IMR-90 (cell line): ENCODE measurements around the gene IQCK. TPM values are rescaled to one million over a fixed set of nuclear protein-coding genes. Genes with fewer than 3 reads are reported as not detected.

Experiments used
- ATAC-seq: fragments of 200-7000 bp; cut with Tn5 transposase; 2 replicates; pipeline ENCODE4 v1.9.1; 2020; ENCODE audit warnings: low read depth, mild to moderate bottlenecking, moderate library complexity
- BruUV-seq: library from RNA; stranded (reverse); fragments of 400-500 nt; replicated peaks from 2 replicates; lab custom pipeline; 2021; lab: Mats Ljungman, UMichigan
- CTCF ChIA-PET: fragments of 300-600 bp; formaldehyde crosslinking; extraction: SDS; loops from one replicate; lab custom pipeline; 2021; ENCODE audit warnings: antibody characterized with exemption; lab: Yijun Ruan, JAX
- POLR2A ChIA-PET: fragments of 300-600 bp; sonication (Branson Sonifier 250); formaldehyde crosslinking; loops from one replicate; lab custom pipeline; 2022; ENCODE audit warnings: antibody characterized with exemption; ENCODE audit not compliant: unreplicated experiment; lab: Charles Lee
- DNase-seq: peaks from one replicate; pipeline ENCODE4 v3.0.0; 2013
- H2AFZ ChIP-seq: replicated peaks from 2 replicates; pipeline ENCODE3; 2013; ENCODE audit warnings: low read length, mild to moderate bottlenecking; ENCODE audit not compliant: poor library complexity
- H2AK5ac ChIP-seq: 2 replicates; pipeline ENCODE4 v1.6.1; 2013; ENCODE audit warnings: low read depth, low read length, inconsistent platforms
- H2AK9ac ChIP-seq: replicated peaks from 2 replicates; pipeline ENCODE3; 2013; ENCODE audit warnings: mild to moderate bottlenecking, low read depth, low read length, moderate library complexity; ENCODE audit not compliant: poor library complexity
- H2BK120ac ChIP-seq: 2 replicates; pipeline ENCODE4 v1.6.1; 2013; ENCODE audit warnings: low read depth, low read length, inconsistent platforms
- H2BK15ac ChIP-seq: 3 replicates; pipeline ENCODE4 v1.6.1; 2013; ENCODE audit warnings: low read depth, low read length, inconsistent platforms
- H2BK20ac ChIP-seq: 2 replicates; pipeline ENCODE4 v1.6.1; 2013; ENCODE audit warnings: low read depth, mild to moderate bottlenecking, inconsistent platforms, low read length, moderate library complexity
- H2BK5ac ChIP-seq: 2 replicates; pipeline ENCODE4 v1.6.1; 2013; ENCODE audit warnings: mild to moderate bottlenecking, low read depth, low read length, inconsistent platforms; ENCODE audit not compliant: poor library complexity, severe bottlenecking
- H3K14ac ChIP-seq: replicated peaks from 2 replicates; pipeline ENCODE4 v1.6.1; 2013; ENCODE audit warnings: low read depth, low read length, inconsistent platforms
- H3K18ac ChIP-seq: 2 replicates; pipeline ENCODE4 v1.6.1; 2013; ENCODE audit warnings: low read depth, low read length, control low read depth
- H3K23ac ChIP-seq: 2 replicates; pipeline ENCODE4 v1.6.1; 2013; ENCODE audit warnings: low read depth, low read length, inconsistent platforms
- H3K27ac ChIP-seq: 2 replicates; pipeline ENCODE4 v1.5.1; 2013; ENCODE audit warnings: mild to moderate bottlenecking, control low read depth, low read length; ENCODE audit not compliant: insufficient read depth
- H3K27me3 ChIP-seq: 2 replicates; pipeline ENCODE4 v1.6.1; 2013; ENCODE audit warnings: low read length; ENCODE audit not compliant: control insufficient read depth, insufficient read depth
- H3K36me3 ChIP-seq: 2 replicates; pipeline ENCODE4 v1.6.1; 2013; ENCODE audit warnings: low read length, mixed read lengths; ENCODE audit not compliant: control insufficient read depth, insufficient read depth
- H3K4ac ChIP-seq: 2 replicates; pipeline ENCODE4 v1.6.1; 2013; ENCODE audit warnings: low read depth, low read length, inconsistent platforms
- H3K4me1 ChIP-seq: 2 replicates; pipeline ENCODE4 v1.6.1; 2013; ENCODE audit warnings: low read length, mixed read lengths; ENCODE audit not compliant: control insufficient read depth, insufficient read depth
- H3K4me2 ChIP-seq: 2 replicates; pipeline ENCODE4 v1.6.1; 2013; ENCODE audit warnings: low read depth, mild to moderate bottlenecking, control low read depth, low read length, moderate library complexity
- H3K4me3 ChIP-seq: 2 replicates; pipeline ENCODE4 v1.5.1; 2013; ENCODE audit warnings: low read depth, mild to moderate bottlenecking, control low read depth, low read length, moderate library complexity; ENCODE audit not compliant: insufficient read depth
- H3K56ac ChIP-seq: 2 replicates; pipeline ENCODE4 v1.6.1; 2013; ENCODE audit warnings: low read length, inconsistent platforms; ENCODE audit not compliant: insufficient read depth; ENCODE audit errors: extremely low read depth
- H3K79me1 ChIP-seq, 2 experiments: 2 replicates each; pipeline ENCODE4 v1.6.1; 2013; ENCODE audit warnings: low read length in 2 of 2, inconsistent platforms in 1 of 2, low read depth in 1 of 2
- H3K9ac ChIP-seq: 2 replicates; pipeline ENCODE4 v1.6.1; 2013; ENCODE audit warnings: low read depth, low read length, control low read depth
- H3K9me1 ChIP-seq: 2 replicates; pipeline ENCODE4 v1.6.1; 2013; ENCODE audit warnings: low read length, inconsistent platforms; ENCODE audit not compliant: insufficient read depth
- H3K9me3 ChIP-seq: 2 replicates; pipeline ENCODE4 v1.6.1; 2013; ENCODE audit warnings: low read length; ENCODE audit not compliant: control insufficient read depth, insufficient read depth
- H4K20me1 ChIP-seq: 2 replicates; pipeline ENCODE4 v1.6.1; 2013; ENCODE audit warnings: low read length, inconsistent platforms; ENCODE audit not compliant: insufficient read depth
- H4K5ac ChIP-seq: 2 replicates; pipeline ENCODE4 v1.6.1; 2013; ENCODE audit warnings: mild to moderate bottlenecking, low read depth, low read length, control low read depth
- H4K8ac ChIP-seq, 2 experiments: 2 replicates each; pipeline ENCODE4 v1.6.1; 2013; ENCODE audit warnings: low read depth in 2 of 2, low read length in 2 of 2, control low read depth in 1 of 2, inconsistent platforms in 1 of 2
- H4K91ac ChIP-seq: 2 replicates; pipeline ENCODE4 v1.6.1; 2013; ENCODE audit warnings: low read depth, low read length, inconsistent platforms; ENCODE audit not compliant: insufficient read depth
- BHLHE40 ChIP-seq: fragments of 150-350 bp; IDR thresholded peaks from 2 replicates; pipeline ENCODE4 v1.6.1; 2016; ENCODE audit warnings: mild to moderate bottlenecking, low read depth, low read length
- CEBPB ChIP-seq: IDR thresholded peaks from 2 replicates; pipeline ENCODE4 v1.6.1; 2012; ENCODE audit warnings: low read depth, low read length, improper control_type of control experiment
- CHD1 ChIP-seq: IDR thresholded peaks from 2 replicates; pipeline ENCODE4 v1.6.1; 2012; ENCODE audit warnings: low read depth, low read length, improper control_type of control experiment
- CTCF ChIP-seq: conservative IDR thresholded peaks from 2 replicates; pipeline ENCODE4 v1.5.1; 2012; ENCODE audit warnings: mild to moderate bottlenecking, low read depth, low read length, improper control_type of control experiment
- ELK1 ChIP-seq: fragments of 150-350 bp; IDR thresholded peaks from 2 replicates; pipeline ENCODE4 v1.6.1; 2016; ENCODE audit warnings: low read depth, mild to moderate bottlenecking, low read length, moderate library complexity, borderline replicate concordance
- MAFK ChIP-seq: IDR thresholded peaks from 2 replicates; pipeline ENCODE4 v1.6.1; 2012; ENCODE audit warnings: low read depth, low read length, improper control_type of control experiment
- MAZ ChIP-seq: IDR thresholded peaks from 2 replicates; pipeline ENCODE4 v1.6.1; 2012; ENCODE audit warnings: low read depth, mild to moderate bottlenecking, low read length, improper control_type of control experiment, moderate library complexity, borderline replicate concordance
- MXI1 ChIP-seq: IDR thresholded peaks from 2 replicates; pipeline ENCODE4 v1.6.1; 2012; ENCODE audit warnings: low read depth, mild to moderate bottlenecking, low read length, moderate library complexity, borderline replicate concordance
- NFE2L2 ChIP-seq: fragments of 150-350 bp; IDR thresholded peaks from 2 replicates; pipeline ENCODE4 v1.6.1; 2016; ENCODE audit warnings: low read depth, mild to moderate bottlenecking, low read length
- POLR2A ChIP-seq: IDR thresholded peaks from 2 replicates; pipeline ENCODE4 v1.6.1; 2012; ENCODE audit warnings: mild to moderate bottlenecking, low read depth, low read length
- RAD21 ChIP-seq: IDR thresholded peaks from 2 replicates; pipeline ENCODE4 v1.6.1; 2012; ENCODE audit warnings: low read length, improper control_type of control experiment
- RCOR1 ChIP-seq: IDR thresholded peaks from 2 replicates; pipeline ENCODE4 v1.6.1; 2012; ENCODE audit warnings: mild to moderate bottlenecking, low read length, improper control_type of control experiment; ENCODE audit not compliant: insufficient replicate concordance
- RFX5 ChIP-seq: IDR thresholded peaks from 2 replicates; pipeline ENCODE4 v1.8.0; 2012; ENCODE audit warnings: low read depth, mild to moderate bottlenecking, low read length, moderate library complexity
- SMC3 ChIP-seq: fragments of 150-350 bp; IDR thresholded peaks from 2 replicates; pipeline ENCODE4 v1.6.1; 2016; ENCODE audit warnings: low read depth, mild to moderate bottlenecking, antibody characterized with exemption, low read length, moderate library complexity
- USF2 ChIP-seq: fragments of 150-350 bp; IDR thresholded peaks from 2 replicates; pipeline ENCODE4 v1.6.1; 2017; ENCODE audit warnings: mild to moderate bottlenecking, antibody characterized with exemption, low read length, low read depth
- WGBS, 2 experiments: methylation state at CpG; one replicate each; pipeline versions ENCODE4 v1.1.5 to v1.1.7; 2013; ENCODE audit warnings: missing lambda C conversion rate in 2 of 2; ENCODE audit not compliant: insufficient read length in 1 of 2; ENCODE audit errors: extremely low coverage in 2 of 2; 5-methylcytosine and 5-hydroxymethylcytosine counted together
- dilution Hi-C: fragments of 300-500 bp; cut with HindIII; formaldehyde crosslinking; loops from one replicate; pipeline ENCODE4 v1.14.3; 2018; ENCODE audit warnings: low sequenced_read_pairs; ENCODE audit not compliant: unreplicated experiment
- in situ Hi-C: fragments of 300-500 bp; cut with MboI; formaldehyde crosslinking; loops from 3 replicates; pipeline ENCODE4 v1.14.3; 2019; ENCODE audit warnings: low sequenced_read_pairs, inconsistent platforms, mixed read lengths
- intact Hi-C: fragments of 100-400 bp; cut with micrococcal nuclease; formaldehyde crosslinking; loops from 2 replicates; pipeline ENCODE4 v1.10.0; 2022
- polyA plus RNA-seq, 3 experiments: library from polyadenylated mRNA; depleted of rRNA; stranded (reverse); fragments of >200 nt; gene quantifications; 2 replicates each; pipeline ENCODE4 v1.2.3, GENCODE V29; 2012; ENCODE audit warnings: low replicate concordance in 1 of 3
- total RNA-seq: library from RNA; depleted of rRNA; stranded (reverse); fragments of >200 nt; gene quantifications from 2 replicates; pipeline ENCODE4 v1.2.3, GENCODE V29; 2012

IQCK gene
- total and polyA plus RNA-seq, 2 of the 4 experiments (the other 2 are of a cell fraction): 4.1 to 5.4 TPM

DNA sequence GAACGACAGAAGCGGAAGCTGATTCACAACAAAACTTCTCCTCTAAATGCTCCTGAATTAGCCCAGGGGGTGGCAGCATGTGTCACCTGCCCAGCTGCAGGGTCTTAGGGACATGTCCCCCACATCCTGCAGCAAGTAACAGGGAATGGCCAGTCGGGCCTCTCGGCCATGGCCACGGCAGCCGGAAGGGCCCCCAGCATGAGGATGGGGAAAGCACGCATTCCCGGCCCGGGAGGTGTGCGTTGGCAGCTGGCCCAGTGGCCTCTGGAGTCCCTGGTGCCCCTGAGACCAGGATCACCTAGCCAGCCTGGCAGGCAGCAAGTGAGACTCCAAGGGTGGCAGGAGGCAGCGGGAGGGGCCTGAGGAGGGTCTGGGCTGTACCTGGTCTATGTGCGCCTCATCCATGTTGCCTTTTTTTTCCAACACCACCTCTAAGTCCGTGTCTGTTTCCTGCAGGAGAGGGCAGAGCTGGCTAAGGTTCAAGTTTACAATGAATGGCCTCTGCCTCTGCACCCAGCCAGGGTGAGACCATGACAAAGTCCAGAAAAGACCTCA lies 7.0 kb upstream of the IQCK start:
- Histone ChIP-seq H2BK5ac (no peak overlapping the region), H4K5ac (no peak overlapping the region), H3K56ac (no peak overlapping the region), H2BK120ac (no peak overlapping the region), H2BK20ac (no peak overlapping the region), H2AK9ac (no peak overlapping the region), H3K4me3 (no peak overlapping the region), H3K27me3 (no peaks in the 10 kb centered on the region), H4K91ac (no peak overlapping the region), H3K4me2 (no peak overlapping the region), H4K20me1 (peaks cover 9% of the 10 kb centered on the region), H3K27ac (no peak overlapping the region), H3K14ac (no peak overlapping the region), H3K36me3 (peaks cover 48% of the 10 kb centered on the region), H3K23ac (no peak overlapping the region), H4K8ac (no peak overlapping the region), H3K9me1 (peaks cover 4% of the 10 kb centered on the region), H2AFZ (no peak overlapping the region), H3K4ac (no peak overlapping the region), H3K9ac (no peak overlapping the region), H3K18ac (no peak overlapping the region), H2AK5ac (no peak overlapping the region), H3K9me3 (no peaks in the 10 kb centered on the region), H3K79me1 (peaks cover 36 to 73% of the 10 kb centered on the region in 2 experiments), H2BK15ac (no peak overlapping the region), H3K4me1 (no peaks in the 10 kb centered on the region)
- ChIA-PET CTCF (interaction anchor here (0.6 kb wide), 1 partner anchor 127 kb away, joined by 3 read pairs; no protein-coding TSS in a partner anchor), POLR2A (interaction anchor here (0.7 kb wide), 1 partner anchor 24 kb away, joined by 5 read pairs; no protein-coding TSS in a partner anchor)
- no peak for TF ChIP-seq RCOR1
- no peak for TF ChIP-seq SMC3
- no peak for TF ChIP-seq CTCF
- no peak for TF ChIP-seq RAD21
- no peak for TF ChIP-seq RFX5
- no peak for TF ChIP-seq MAZ
- TF ChIP-seq USF2: no peak
- TF ChIP-seq NFE2L2: no peak
- no peak for TF ChIP-seq CEBPB
- TF ChIP-seq ELK1: no peak
- no peak for TF ChIP-seq BHLHE40
- no peak for TF ChIP-seq CHD1
- no peak for TF ChIP-seq MAFK
- TF ChIP-seq MXI1: no peak
- TF ChIP-seq POLR2A: no peak
- intact Hi-C loops: loop anchor here (10.0 kb wide), 1 partner anchor 106 kb away; no protein-coding TSS in a partner anchor
- in situ Hi-C loops: loop anchor here (25.0 kb wide), 1 partner anchor 599 kb away; the partner anchor contains the start of gene ITPRIPL2
- BruUV-seq: no TSS peak
- DNase-seq (no peak), ATAC-seq (no peak)
- dilution Hi-C loops: no loop called here
- 86% methylated on average over 2 of the region's 13 CpGs; no CpG with 5 or more reads in 1 of the 2 experiments for WGBS, 2 experiments
